Ascending aorta (tissue), 2 donors: ENCODE data around the gene SF3A2. TPM values are rescaled to one million over a fixed set of nuclear protein-coding genes. Genes with fewer than 3 reads are reported as not detected.

ENCODE experiments used
- DNase-seq, 2 donors: peaks; one replicate each; pipeline ENCODE4 v3.0.0-alpha.2; 2019; ENCODE audit warnings: low spot score in 2 of 2
- H3K27ac ChIP-seq, 2 donors: fragments of 200-600 bp; sonication (generic); one replicate each; pipeline ENCODE4 v1.5.1; 2016 to 2017; ENCODE audit warnings: mild to moderate bottlenecking in 1 of 2
- H3K27me3 ChIP-seq: fragments of 200-600 bp; sonication (generic); one replicate; pipeline ENCODE4 v1.5.1; 2017
- H3K36me3 ChIP-seq, 2 donors: fragments of 200-600 bp; sonication (generic); one replicate each; pipeline ENCODE4 v1.5.1; 2016
- H3K4me1 ChIP-seq, 2 donors: fragments of 200-600 bp; sonication (generic); one replicate each; pipeline ENCODE4 v1.5.1; 2016 to 2017; ENCODE audit warnings: mild to moderate bottlenecking in 1 of 2
- H3K4me3 ChIP-seq, 2 donors: fragments of 200-600 bp; sonication (generic); one replicate each; pipeline ENCODE4 v1.5.1; 2016 to 2017; ENCODE audit warnings: mild to moderate bottlenecking in 1 of 2
- H3K9me3 ChIP-seq, 2 donors: fragments of 200-600 bp; sonication (generic); one replicate each; pipeline ENCODE4 v1.5.1; 2016
- CTCF ChIP-seq, 3 experiments: fragments of 200-600 bp in 2 of 3; fragments of 450-650 bp in 1 of 3; sonication (generic) in 2 of 3; IDR thresholded peaks; one replicate each; pipeline ENCODE4 v1.5.1; 2016 to 2019; ENCODE audit warnings: antibody characterized with exemption in 3 of 3, mild to moderate bottlenecking in 1 of 3, moderate library complexity in 1 of 3
- intact Hi-C: fragments of 100-400 bp; cut with DNase I; formaldehyde crosslinking; loops from one replicate; pipeline ENCODE4 v1.15.1; 2023
- total RNA-seq: library from RNA; depleted of rRNA; stranded (reverse); fragments of >200 nt; gene quantifications from one replicate; pipeline ENCODE4 v1.1.0, GENCODE V29; 2016

The SF3A2 gene
- total RNA-seq, 1 donor from 2014 or later, result 21.3 TPM

- H3K9me3 ChIP-seq, result no peaks in the 10 kb centered on the region
- no peaks in the 10 kb centered on the region for H3K27me3 ChIP-seq
- H3K27ac ChIP-seq, result no peak overlapping the region
- H3K4me1 ChIP-seq, result peaks cover 8 to 18% of the 10 kb centered on the region in 2 donors
- intact Hi-C loops, result no loop called here
- peaks cover 51 to 52% of the 10 kb centered on the region in 2 donors for H3K36me3 ChIP-seq
- no peak for DNase-seq
- no peak for TF ChIP-seq CTCF (IDR thresholded peaks at IDR 0.05)
- no peak overlapping the region for H3K4me3 ChIP-seq
Observed at GRCh38 chr19:2191456-2192310, 44.9 kb upstream of the SF3A2 start.

DNA sequence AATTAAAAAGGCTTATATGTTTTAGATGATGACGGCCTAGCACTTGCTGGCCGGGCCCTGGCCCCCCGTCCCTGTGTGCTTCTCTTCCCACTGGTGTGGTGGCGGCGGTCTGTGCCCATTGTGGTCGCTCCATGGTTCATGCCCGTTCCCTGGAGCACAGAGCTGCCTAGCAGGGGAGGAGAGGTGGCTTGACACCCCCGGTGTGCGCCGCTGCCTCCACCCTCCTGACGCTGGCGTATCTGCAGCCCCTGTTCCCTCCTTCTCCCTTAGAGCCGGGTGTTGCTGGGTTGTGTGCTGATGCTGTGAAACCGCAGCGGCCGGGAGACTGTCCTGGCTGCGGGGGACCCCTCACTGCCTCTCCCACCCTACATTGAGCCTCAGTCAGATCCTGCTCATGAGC is 43.8 kb upstream of the SF3A2 start:
- no peak for DNase-seq
- Histone ChIP-seq H3K27ac (no peak overlapping the region), H3K9me3 (no peaks in the 10 kb centered on the region), H3K27me3 (no peaks in the 10 kb centered on the region), H3K4me3 (no peak overlapping the region), H3K4me1 (peaks cover 0 to 8% of the 10 kb centered on the region in 2 donors), H3K36me3 (peaks cover 51 to 55% of the 10 kb centered on the region in 2 donors)
- TF ChIP-seq CTCF (IDR thresholded peaks at IDR 0.05), result no peak
- intact Hi-C loops, result no loop called here

DNA sequence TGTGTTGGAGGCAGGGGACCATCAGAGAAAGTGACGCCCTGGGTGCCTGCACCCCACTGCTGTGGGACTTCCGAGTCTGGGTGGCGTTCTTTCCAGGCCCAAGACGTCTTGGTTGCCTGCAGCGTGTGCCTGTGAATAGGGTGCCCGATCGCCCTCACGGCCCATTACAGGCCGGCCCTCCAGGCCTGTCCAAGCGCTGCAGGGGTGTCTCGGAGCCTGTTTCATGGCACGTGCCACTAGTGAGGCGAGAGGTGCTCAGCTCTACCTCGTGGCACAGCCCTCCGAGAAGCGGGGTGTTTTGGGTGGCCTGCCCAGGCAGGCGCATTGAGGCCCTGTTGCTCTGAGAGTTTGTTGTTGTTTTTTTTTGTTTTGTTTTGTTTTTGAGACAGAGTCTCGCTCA is 42.8 kb upstream of the SF3A2 start:
- no peaks in the 10 kb centered on the region for H3K27me3 ChIP-seq
- peaks cover 51 to 55% of the 10 kb centered on the region in 2 donors for H3K36me3 ChIP-seq
- no peaks in the 10 kb centered on the region for H3K9me3 ChIP-seq
- H3K4me3 ChIP-seq, result no peak overlapping the region
- no peak for DNase-seq
- intact Hi-C loops, result no loop called here
- H3K4me1 ChIP-seq, result peaks cover 0 to under 1% of the 10 kb centered on the region in 2 donors
- no peak overlapping the region for H3K27ac ChIP-seq
- TF ChIP-seq CTCF (IDR thresholded peaks at IDR 0.05), result no peak

GRCh38 chr19:2194513-2195078 is 42.0 kb upstream of the SF3A2 start:
- Histone ChIP-seq H3K27ac (no peak overlapping the region), H3K36me3 (peaks cover 51 to 54% of the 10 kb centered on the region in 2 donors), H3K4me3 (no peak overlapping the region), H3K4me1 (no peaks in the 10 kb centered on the region), H3K9me3 (no peaks in the 10 kb centered on the region), H3K27me3 (no peaks in the 10 kb centered on the region)
- intact Hi-C loops, result no loop called here
- no peak for DNase-seq
- TF ChIP-seq CTCF (IDR thresholded peaks at IDR 0.05), result no peak

DNA sequence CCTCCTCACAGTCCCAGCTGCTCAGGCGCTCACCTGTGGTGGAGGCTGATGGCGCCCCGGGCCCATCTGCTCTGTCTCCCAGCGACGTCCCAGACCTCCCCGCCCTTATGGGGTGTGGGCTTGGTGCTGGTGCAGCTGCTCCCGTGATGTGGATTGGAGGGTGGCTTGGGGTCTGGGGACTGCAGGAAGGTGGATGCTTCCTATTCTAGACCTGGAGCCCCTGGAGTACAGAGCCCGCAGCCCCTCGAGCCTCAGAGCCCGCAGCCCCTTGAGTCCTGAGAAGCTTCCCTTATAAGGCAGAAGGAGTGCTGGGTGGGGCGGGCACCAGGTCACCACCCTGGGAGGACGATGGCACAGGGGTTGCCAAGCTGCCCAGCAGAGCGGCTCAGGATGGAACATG is 41.3 kb upstream of the SF3A2 start:
- Histone ChIP-seq H3K4me3 (no peak overlapping the region), H3K36me3 (peaks cover 59% of the 10 kb centered on the region in 2 donors), H3K27me3 (no peaks in the 10 kb centered on the region), H3K27ac (no peak overlapping the region), H3K4me1 (no peaks in the 10 kb centered on the region), H3K9me3 (no peaks in the 10 kb centered on the region)
- DNase-seq, result no peak
- intact Hi-C loops, result no loop called here
- no peak for TF ChIP-seq CTCF (IDR thresholded peaks at IDR 0.05)
